GM21367 (cell line): ENCODE measurements around the gene HPSE2.

ENCODE experiments used
- ATAC-seq: cut with Tn5 transposase; IDR thresholded peaks from one replicate; pipeline ENCODE4 v1.9.1; 2021; ENCODE audit not compliant: unreplicated experiment

Gene HPSE2

GRCh38 chr10:98418665-98419468, 816.8 kb downstream of the HPSE2 start:
- ATAC-seq, result no peak

GRCh38 chr10:98417973-98418664, 817.5 kb downstream of the HPSE2 start:
- ATAC-seq, result no peak

- ATAC-seq, result no peak
Measured at GRCh38 chr10:98417481-98417959, 818.1 kb downstream of the HPSE2 start.

GRCh38 chr10:98416606-98417388, 818.9 kb downstream of the HPSE2 start:
- no peak for ATAC-seq

- no peak for ATAC-seq
Measured at GRCh38 chr10:98415731-98416119, 819.9 kb downstream of the HPSE2 start.

- peak; percentile 67 for ATAC-seq
Measured at GRCh38 chr10:98414932-98415730, 820.5 kb downstream of the HPSE2 start, which contains the start of gene PYROXD2. Gene PYROXD2, minus strand, starts transcription at chr10:98415182. Its CDS starts 47 bp downstream, at chr10:98415135.

GRCh38 chr10:98414578-98414931, 821.1 kb downstream of the HPSE2 start:
- ATAC-seq, result no peak

GRCh38 chr10:98411768-98412167, 823.9 kb downstream of the HPSE2 start:
- no peak for ATAC-seq

GRCh38 chr10:98411166-98411565, 824.5 kb downstream of the HPSE2 start:
- ATAC-seq, result no peak

- ATAC-seq, result no peak
Measured at GRCh38 chr10:98410759-98411158, 824.9 kb downstream of the HPSE2 start.

GRCh38 chr10:98410135-98410743, 825.4 kb downstream of the HPSE2 start:
- ATAC-seq, result no peak

- ATAC-seq, result no peak
Measured at GRCh38 chr10:98408799-98409198, 826.9 kb downstream of the HPSE2 start.

GRCh38 chr10:98407744-98408241, 827.9 kb downstream of the HPSE2 start:
- no peak for ATAC-seq
